ENCODE results near the gene ARHGEF19. TPM values are rescaled to one million over a fixed set of nuclear protein-coding genes. Genes with fewer than 3 reads are reported as not detected.

The ARHGEF19 gene
- total RNA-seq, 1 experiment from 2014 or later: 21.1 TPM

DNA sequence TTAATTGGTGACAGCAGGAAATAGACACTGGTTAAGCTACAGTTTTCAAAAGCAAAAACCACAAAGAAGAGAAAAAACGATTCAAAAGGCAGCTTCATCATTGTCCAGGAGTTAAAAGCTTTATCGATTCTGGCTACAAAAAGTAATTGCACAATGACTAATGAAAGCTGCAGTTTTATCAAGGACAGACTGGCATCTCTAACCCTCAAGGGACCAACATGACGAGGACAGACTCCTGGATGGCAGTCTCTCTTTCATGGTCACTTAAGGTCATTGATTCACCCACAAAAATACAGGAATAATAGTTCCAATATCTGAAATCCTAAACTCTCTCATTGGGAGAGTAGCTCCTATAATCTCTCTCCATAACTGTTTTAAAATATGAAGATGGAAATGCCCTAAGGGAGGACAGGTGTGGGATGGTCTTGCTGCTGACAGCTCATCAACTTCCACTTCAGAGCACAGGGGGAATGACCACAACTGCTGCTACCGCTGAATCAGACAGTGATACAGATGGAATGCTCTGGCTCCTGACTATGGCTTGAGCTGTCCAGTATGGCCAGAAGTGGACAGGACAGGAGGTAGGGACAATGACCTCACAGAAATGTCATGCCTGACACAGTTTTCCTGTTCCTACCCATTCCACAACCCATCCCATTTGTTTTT is 41.9 kb upstream of the ARHGEF19 start:
- Histone ChIP-seq H3K23me2 (ENCODE audit: insufficient read length, low read depth, low read length, poor library complexity, severe bottlenecking) (no peaks in the 10 kb centered on the region), H2AFZ (ENCODE audit: low read length) (no peak overlapping the region), H3K56ac (ENCODE audit: insufficient read length, low read depth, low read length) (no peak overlapping the region), H3K4me1 (ENCODE audit: insufficient read depth, low read length) (no peaks in the 10 kb centered on the region), H2BK15ac (ENCODE audit: low read depth, low read length) (no peak overlapping the region), H3K27ac (ENCODE audit: insufficient read length, low read depth, low read length) (no peak overlapping the region), H4K8ac (replicated peaks; ENCODE audit: insufficient read length, low read depth, low read length) (no peak overlapping the region), H3K4me2 (ENCODE audit: insufficient read depth, insufficient read length, low read length) (no peak overlapping the region), H3K18ac (ENCODE audit: insufficient read length, low read depth, low read length) (no peak overlapping the region), H3T11ph (ENCODE audit: low read length) (no peak overlapping the region), H3K14ac (ENCODE audit: insufficient read depth, low read length) (no peak overlapping the region), H3K9me3 (ENCODE audit: control insufficient read depth, low read depth, low read length) (no peaks in the 10 kb centered on the region), H2BK5ac (ENCODE audit: insufficient read length, low read length) (no peak overlapping the region), H4K20me1 (ENCODE audit: control insufficient read depth, insufficient read depth, insufficient read length) (no peaks in the 10 kb centered on the region), H3K79me2 (ENCODE audit: insufficient read depth, low read length) (no peaks in the 10 kb centered on the region), H2BK12ac (ENCODE audit: insufficient read length, low read depth, low read length) (no peak overlapping the region), H4K5ac (ENCODE audit: insufficient read length, low read depth, low read length) (no peak overlapping the region), H3K9ac (ENCODE audit: extremely low read depth, insufficient read length, low read length) (no peak overlapping the region), H3K23ac (ENCODE audit: insufficient read length, low read depth, low read length) (no peak overlapping the region), H3K4ac (ENCODE audit: low read depth, low read length) (no peak overlapping the region), H2BK120ac (ENCODE audit: low read depth, low read length, poor library complexity, severe bottlenecking) (no peak overlapping the region), H3K27me3 (ENCODE audit: insufficient read depth, low read length) (no peaks in the 10 kb centered on the region), H2BK20ac (ENCODE audit: low read depth, low read length, poor library complexity, severe bottlenecking) (no peak overlapping the region), H2AK5ac (ENCODE audit: insufficient read length, low read length) (no peak overlapping the region), H4K91ac (ENCODE audit: insufficient read length, low read depth, low read length) (no peak overlapping the region), H3K79me1 (ENCODE audit: insufficient read depth, low read depth, low read length, poor library complexity, severe bottlenecking) (no peaks in the 10 kb centered on the region)
- 0 out of 7 replicates have a peak overlapping the region, but pooled peaks of 1 of the 3 experiments have one; percentile 36 for H3K27ac Mint-ChIP-seq
- H3K36me3 Mint-ChIP-seq (ENCODE audit: insufficient read depth in 1 of 3, low read depth in 3 of 3): peaks cover 6 to 42% (median 33%) of the 10 kb centered on the region in 3 experiments; a peak in 6 of 7 replicates
- no peak overlapping the region for H3K4me3 Mint-ChIP-seq
- WGBS (ENCODE audit: extremely low coverage, insufficient read length, low lambda C conversion rate): no CpG with 5 or more reads among the region's 4 CpGs
- TF ChIP-seq CTCF (conservative IDR thresholded peaks at IDR 0.05): no peak
- H3K27me3 Mint-ChIP-seq (ENCODE audit: low read depth): no peaks in the 10 kb centered on the region
- H3K4me1 Mint-ChIP-seq: peaks cover 6 to 14% of the 10 kb centered on the region in 2 experiments
- DNase-seq: no peak
- no peaks in the 10 kb centered on the region for H3K9me3 Mint-ChIP-seq
